A549 (cell line): ENCODE data around the gene UGT1A5.

ENCODE experiments used
- CEBPB ChIP-seq, 2 experiments: fragments of >200 bp in 1 of 2; sonication (Bioruptor Twin) in 1 of 2; formaldehyde crosslinking in 1 of 2; IDR thresholded peaks; 2 replicates each; pipeline ENCODE4 v1.6.1; 2012 to 2016
- EP300 ChIP-seq, 2 experiments: fragments of >200 bp; sonication (Bioruptor Twin); formaldehyde crosslinking; IDR thresholded peaks; 2 replicates in 1 of 2; 3 replicates in 1 of 2; pipeline ENCODE4 v1.6.1; 2016 to 2017
- ESRRA ChIP-seq: fragments of 150-350 bp; IDR thresholded peaks from 2 replicates; pipeline ENCODE4 v1.6.1; 2014; ENCODE audit warnings: mild to moderate bottlenecking, low read length, borderline replicate concordance
- MYC ChIP-seq: IDR thresholded peaks from 2 replicates; pipeline ENCODE4 v1.6.1; 2012; ENCODE audit warnings: mild to moderate bottlenecking, inconsistent platforms, low read length, improper control_type of control experiment, borderline replicate concordance
- POLR2A ChIP-seq: IDR thresholded peaks from 2 replicates; pipeline ENCODE4 v1.6.1; 2012; ENCODE audit warnings: mild to moderate bottlenecking, low read length
- RFX5 ChIP-seq: fragments of 450-650 bp; IDR thresholded peaks from 2 replicates; pipeline ENCODE4 v1.7.1; 2014; ENCODE audit warnings: antibody characterized with exemption, mild to moderate bottlenecking, moderate library complexity

GRCh38 chr2:233766416-233766815 is 53.7 kb downstream of the UGT1A5 start:
- TF ChIP-seq RFX5 (no peak), POLR2A (no peak), MYC (no peak), EP300 (IDR thresholded peaks at IDR 0.05) (no peak), CEBPB (IDR thresholded peaks at IDR 0.05) (no peak), ESRRA (no peak)
